ENCODE data around the gene SPTLC1.

The SPTLC1 gene

GRCh38 chr9:92071634-92072033, 43.6 kb downstream of the SPTLC1 start:
- DNase-seq: no peak

- no peak for DNase-seq
These were observed 49.0 kb downstream of the SPTLC1 start for GRCh38 chr9:92066168-92066567.

- DNase-seq: no peak
These were observed 50.5 kb downstream of the SPTLC1 start for GRCh38 chr9:92064711-92065110.

DNA sequence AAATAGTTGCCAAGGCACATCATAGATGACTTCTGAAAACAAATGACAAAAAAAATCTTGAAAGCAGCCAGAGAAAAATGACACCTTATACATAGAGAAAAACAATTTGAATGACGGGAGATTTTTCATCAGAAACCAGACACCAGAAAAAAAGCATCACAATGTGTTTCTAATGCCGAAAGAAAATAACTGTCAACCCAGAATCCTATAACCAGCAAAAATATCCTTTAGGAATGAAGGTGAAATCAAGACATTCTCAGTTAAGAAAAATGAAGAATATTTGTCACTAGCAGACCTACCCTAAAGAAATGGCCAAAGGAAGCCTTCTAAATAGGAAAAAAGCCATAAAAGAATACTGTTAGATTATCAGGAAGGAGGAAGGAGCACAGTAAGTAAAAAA, 54.0 kb downstream of the SPTLC1 start:
- DNase-seq: no peak

DNA sequence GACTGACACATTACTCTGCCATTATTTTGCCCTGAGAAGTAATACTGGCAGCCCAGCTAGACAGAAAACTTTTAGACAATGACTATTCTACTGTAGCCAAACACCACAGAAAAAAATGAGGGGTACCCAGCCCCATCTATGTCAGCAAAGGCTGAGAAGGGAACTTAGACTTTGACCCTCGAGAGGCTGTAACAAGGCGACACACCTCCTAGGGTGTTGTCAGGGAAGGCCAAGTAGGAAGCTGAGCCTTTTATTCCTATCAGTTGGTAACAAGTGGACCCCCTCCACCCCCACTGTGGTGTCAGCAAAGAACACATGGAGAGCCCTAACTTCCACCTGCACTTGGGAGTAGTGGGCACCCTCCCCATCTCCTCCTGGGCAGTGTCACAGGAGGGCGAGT, 55.6 kb downstream of the SPTLC1 start:
- no peak for DNase-seq

- no peak for DNase-seq
These were observed 56.3 kb downstream of the SPTLC1 start for GRCh38 chr9:92058723-92059444.

DNA sequence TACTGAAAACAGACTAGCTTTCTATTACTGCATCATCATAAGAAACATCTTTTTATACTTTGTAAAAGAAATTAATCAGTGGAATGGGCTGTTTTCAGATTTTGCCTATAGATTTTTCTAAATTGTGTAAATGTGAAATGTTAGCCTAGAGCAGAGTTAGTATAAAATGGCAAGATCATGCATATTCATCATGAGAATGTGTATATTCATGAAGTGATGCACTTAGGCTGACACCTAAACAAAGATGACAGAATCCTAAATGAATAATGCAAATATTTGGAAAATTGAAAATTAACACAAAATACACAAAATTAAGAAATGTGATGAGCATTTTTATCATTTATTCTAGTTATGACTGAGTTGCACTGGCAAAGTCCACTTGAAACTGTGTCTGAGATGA, 57.2 kb downstream of the SPTLC1 start:
- DNase-seq: no peak

- no peak for DNase-seq
These were observed 58.0 kb downstream of the SPTLC1 start for GRCh38 chr9:92057226-92057625.

DNA sequence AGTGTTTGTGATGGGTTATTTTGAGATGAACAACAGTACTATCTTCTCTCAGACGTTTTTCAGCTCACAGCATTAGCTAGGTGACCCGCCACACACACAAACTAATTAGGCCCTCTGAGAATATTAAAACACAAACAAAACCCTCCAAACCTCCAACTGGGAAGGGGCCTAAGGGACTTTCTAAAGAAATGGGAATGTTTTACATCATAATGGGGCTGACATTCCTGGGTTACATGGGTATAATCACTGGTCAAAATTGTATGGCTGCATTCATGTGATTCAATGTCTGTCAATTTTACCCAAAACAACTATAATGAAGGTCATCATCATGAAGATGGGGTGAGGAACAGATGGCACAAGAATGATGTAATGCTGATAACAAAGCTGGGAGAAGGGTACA, 59.6 kb downstream of the SPTLC1 start:
- no peak for DNase-seq

DNA sequence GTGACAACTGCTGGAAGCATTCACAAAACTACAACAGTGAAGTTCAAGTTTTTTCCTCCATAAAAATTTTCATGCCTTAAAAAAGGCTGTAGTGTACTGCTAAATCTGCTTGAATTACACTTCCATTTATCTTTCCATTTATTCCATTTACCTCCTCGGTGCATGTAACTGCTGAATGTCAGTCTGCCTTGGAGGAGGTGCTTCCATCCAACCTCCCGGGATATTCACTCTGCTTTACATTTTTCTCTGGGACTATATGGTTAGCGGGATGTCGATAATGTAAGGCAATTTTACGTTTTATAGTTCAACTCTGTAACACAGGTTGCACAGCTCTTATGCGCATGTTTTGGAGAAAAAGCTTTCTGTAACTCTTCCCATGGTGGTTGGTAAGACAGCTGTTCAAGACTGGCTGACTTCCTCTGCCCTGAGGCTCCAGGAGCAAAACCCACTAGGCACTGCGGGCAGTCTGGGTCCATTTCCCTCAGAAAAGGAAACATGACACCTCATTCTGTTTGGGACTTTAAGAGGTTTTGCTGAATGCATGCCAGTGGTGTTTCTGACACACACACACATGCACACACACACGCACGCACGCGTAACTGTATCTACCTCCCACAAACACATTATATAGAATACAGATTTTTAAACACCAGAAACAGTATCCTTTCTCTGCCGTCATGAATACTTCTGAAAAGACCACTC, 66.1 kb downstream of the SPTLC1 start:
- no peak for DNase-seq

DNA sequence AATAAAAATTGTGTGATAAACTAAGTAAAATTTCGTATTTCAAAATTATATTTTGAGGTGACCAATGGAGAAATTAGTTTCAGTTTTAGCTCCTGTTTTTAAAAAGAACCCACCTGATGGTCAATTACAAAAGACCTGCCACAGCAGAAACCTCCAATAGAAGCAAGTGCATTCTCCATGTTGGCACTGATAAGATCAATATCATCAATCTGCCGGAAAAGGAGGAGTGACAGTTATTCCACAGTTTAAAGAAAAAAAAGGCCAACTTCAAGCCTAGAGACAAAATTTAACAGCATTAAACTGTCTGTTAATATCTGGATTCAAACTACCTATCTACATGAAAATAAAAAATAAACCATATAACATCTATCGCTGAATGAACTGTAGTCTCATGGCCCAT, 67.7 kb downstream of the SPTLC1 start:
- DNase-seq: no peak

DNA sequence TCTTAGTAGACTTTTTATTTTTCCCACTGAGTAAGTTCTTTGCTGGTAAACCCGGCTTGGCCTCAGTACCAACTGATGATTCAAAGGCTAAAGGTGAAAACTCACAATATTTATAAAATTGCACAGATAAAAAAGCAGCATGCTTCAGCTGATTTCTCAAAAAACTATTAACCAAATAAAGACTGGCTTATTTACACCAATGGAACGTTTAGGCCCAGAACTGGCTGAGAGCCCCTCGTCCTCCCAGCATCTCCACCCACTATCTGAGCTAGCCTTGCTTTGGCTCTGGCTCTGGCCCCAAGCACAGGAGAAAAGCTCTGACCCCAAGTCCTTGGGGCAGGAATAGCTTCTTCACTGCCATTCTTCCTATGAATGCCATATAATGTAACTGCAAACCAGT, 68.5 kb downstream of the SPTLC1 start:
- DNase-seq: no peak

- no peak for DNase-seq
These were observed 70.3 kb downstream of the SPTLC1 start for GRCh38 chr9:92044936-92045335.

GRCh38 chr9:92043002-92043401, 72.2 kb downstream of the SPTLC1 start:
- no peak for DNase-seq

DNA sequence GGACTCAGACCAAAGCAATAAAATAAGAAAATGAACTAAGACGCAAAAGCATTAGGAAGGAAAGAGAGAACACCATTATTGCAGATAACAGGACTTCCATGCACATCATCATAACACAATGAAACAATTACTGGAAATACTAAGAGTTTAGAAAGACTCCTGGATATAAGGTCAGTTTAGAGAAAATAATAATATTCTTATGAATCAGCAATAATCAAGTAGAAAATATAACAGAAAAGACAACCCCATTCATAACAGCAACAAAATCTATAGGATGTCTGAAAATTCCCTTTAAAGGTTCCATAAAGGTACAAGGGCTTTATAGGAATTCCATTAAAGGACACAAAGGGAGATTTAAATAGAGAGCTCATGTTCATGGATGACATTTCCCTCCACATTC, 73.0 kb downstream of the SPTLC1 start:
- DNase-seq: no peak

GRCh38 chr9:92036756-92037155, 78.5 kb downstream of the SPTLC1 start:
- no peak for DNase-seq

GRCh38 chr9:92036411-92036746, 78.8 kb downstream of the SPTLC1 start:
- DNase-seq: no peak

DNA sequence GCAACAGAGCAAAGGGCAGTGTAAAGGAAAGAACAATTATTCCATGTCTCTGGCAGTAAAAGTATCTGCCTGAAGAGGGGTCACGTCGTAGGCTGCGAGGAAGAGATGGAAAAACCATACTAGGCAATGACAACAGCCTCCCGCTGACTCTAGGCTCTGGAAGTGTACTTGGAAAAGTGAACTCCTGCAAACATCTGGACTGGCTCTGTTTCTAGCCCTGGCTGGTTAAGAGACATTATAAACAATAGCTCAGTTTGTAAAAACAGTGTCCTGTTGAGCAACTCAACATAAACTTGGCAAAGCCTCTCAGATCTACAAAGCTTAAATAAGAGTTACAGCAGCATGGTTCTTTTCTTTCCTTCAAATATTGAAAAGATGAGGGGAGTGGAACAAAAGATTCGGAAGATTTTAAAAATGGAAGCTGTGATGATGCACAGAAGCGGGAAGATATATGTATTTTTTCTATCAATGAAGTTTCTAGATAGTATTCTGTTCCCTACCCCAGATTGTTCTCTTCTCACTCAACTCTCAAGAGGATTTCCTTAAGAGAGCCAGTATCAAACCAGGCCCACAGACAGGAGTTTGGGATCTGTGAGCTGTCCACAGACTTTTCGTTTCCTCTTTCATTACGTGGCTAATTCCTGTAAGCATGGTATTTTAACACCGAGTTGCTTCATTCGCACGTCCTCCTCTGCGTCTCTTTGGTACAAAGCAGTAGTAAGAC, 79.4 kb downstream of the SPTLC1 start:
- no peak for DNase-seq

DNA sequence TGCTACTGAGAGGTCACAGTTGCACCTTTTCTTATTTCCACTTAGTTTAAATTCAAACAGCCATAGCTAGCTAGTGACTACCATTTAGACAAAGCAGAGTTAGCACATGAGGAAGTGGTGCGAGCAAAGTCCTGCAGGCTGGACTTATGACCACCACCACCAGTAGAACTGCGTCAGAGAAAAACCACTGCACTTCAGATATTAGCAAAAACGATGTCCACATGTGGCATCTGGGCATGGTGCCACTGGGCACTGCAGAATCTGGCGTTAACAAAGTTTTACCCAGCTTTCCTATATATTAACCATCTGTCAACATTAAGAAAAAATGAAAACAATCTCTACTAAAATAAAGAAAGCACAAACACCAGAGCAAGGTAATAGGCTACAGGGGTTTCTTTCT, 80.1 kb downstream of the SPTLC1 start:
- DNase-seq: no peak

- no peak for DNase-seq
These were observed 81.2 kb downstream of the SPTLC1 start for GRCh38 chr9:92033991-92034390.

- no peak for DNase-seq
These were observed 81.9 kb downstream of the SPTLC1 start for GRCh38 chr9:92033307-92033706.

DNA sequence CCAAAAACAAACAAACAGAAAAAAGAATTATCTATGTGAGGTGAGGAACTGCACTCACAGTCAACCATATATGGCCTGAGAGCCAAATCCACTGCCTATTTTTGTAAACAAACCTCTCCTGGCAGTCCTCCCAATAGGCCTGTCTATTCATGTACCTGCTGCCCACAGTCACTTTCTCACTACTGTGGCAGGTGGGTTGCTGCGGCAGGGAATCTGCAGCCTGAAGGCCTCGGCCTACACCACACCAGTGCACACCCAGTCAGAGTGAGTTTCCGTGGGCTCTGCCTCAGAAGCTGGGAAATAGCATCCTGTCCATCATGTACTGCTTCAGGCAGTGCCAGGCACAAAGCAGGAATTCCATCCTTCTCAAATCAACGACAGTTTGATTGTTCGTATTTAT, 82.3 kb downstream of the SPTLC1 start:
- DNase-seq: no peak

- no peak for DNase-seq
These were observed 84.8 kb downstream of the SPTLC1 start for GRCh38 chr9:92030367-92030766.

- DNase-seq: no peak
These were observed 85.7 kb downstream of the SPTLC1 start for GRCh38 chr9:92029553-92029952.

Data from GDM1 (cell line).